IMR-90 (cell line): ENCODE measurements around the gene TMEM248. TPM values are rescaled to one million over a fixed set of nuclear protein-coding genes. Genes with fewer than 3 reads are reported as not detected.

Experiments used
- ATAC-seq: fragments of 200-7000 bp; cut with Tn5 transposase; 2 replicates; pipeline ENCODE4 v1.9.1; 2020; ENCODE audit warnings: low read depth, mild to moderate bottlenecking, moderate library complexity
- BruUV-seq: library from RNA; stranded (reverse); fragments of 400-500 nt; replicated peaks from 2 replicates; lab custom pipeline; 2021; lab: Mats Ljungman, UMichigan
- CTCF ChIA-PET: fragments of 300-600 bp; formaldehyde crosslinking; extraction: SDS; loops from one replicate; lab custom pipeline; 2021; ENCODE audit warnings: antibody characterized with exemption; lab: Yijun Ruan, JAX
- POLR2A ChIA-PET: fragments of 300-600 bp; sonication (Branson Sonifier 250); formaldehyde crosslinking; loops from one replicate; lab custom pipeline; 2022; ENCODE audit warnings: antibody characterized with exemption; ENCODE audit not compliant: unreplicated experiment; lab: Charles Lee
- DNase-seq: peaks from one replicate; pipeline ENCODE4 v3.0.0; 2013
- H2AFZ ChIP-seq: replicated peaks from 2 replicates; pipeline ENCODE3; 2013; ENCODE audit warnings: low read length, mild to moderate bottlenecking; ENCODE audit not compliant: poor library complexity
- H2AK5ac ChIP-seq: 2 replicates; pipeline ENCODE4 v1.6.1; 2013; ENCODE audit warnings: low read depth, low read length, inconsistent platforms
- H2AK9ac ChIP-seq: replicated peaks from 2 replicates; pipeline ENCODE3; 2013; ENCODE audit warnings: mild to moderate bottlenecking, low read depth, low read length, moderate library complexity; ENCODE audit not compliant: poor library complexity
- H2BK120ac ChIP-seq: 2 replicates; pipeline ENCODE4 v1.6.1; 2013; ENCODE audit warnings: low read depth, low read length, inconsistent platforms
- H2BK15ac ChIP-seq: 3 replicates; pipeline ENCODE4 v1.6.1; 2013; ENCODE audit warnings: low read depth, low read length, inconsistent platforms
- H2BK20ac ChIP-seq: 2 replicates; pipeline ENCODE4 v1.6.1; 2013; ENCODE audit warnings: low read depth, mild to moderate bottlenecking, inconsistent platforms, low read length, moderate library complexity
- H2BK5ac ChIP-seq: 2 replicates; pipeline ENCODE4 v1.6.1; 2013; ENCODE audit warnings: mild to moderate bottlenecking, low read depth, low read length, inconsistent platforms; ENCODE audit not compliant: poor library complexity, severe bottlenecking
- H3K14ac ChIP-seq: replicated peaks from 2 replicates; pipeline ENCODE4 v1.6.1; 2013; ENCODE audit warnings: low read depth, low read length, inconsistent platforms
- H3K18ac ChIP-seq: 2 replicates; pipeline ENCODE4 v1.6.1; 2013; ENCODE audit warnings: low read depth, low read length, control low read depth
- H3K23ac ChIP-seq: 2 replicates; pipeline ENCODE4 v1.6.1; 2013; ENCODE audit warnings: low read depth, low read length, inconsistent platforms
- H3K27ac ChIP-seq: 2 replicates; pipeline ENCODE4 v1.5.1; 2013; ENCODE audit warnings: mild to moderate bottlenecking, control low read depth, low read length; ENCODE audit not compliant: insufficient read depth
- H3K27me3 ChIP-seq: 2 replicates; pipeline ENCODE4 v1.6.1; 2013; ENCODE audit warnings: low read length; ENCODE audit not compliant: control insufficient read depth, insufficient read depth
- H3K36me3 ChIP-seq: 2 replicates; pipeline ENCODE4 v1.6.1; 2013; ENCODE audit warnings: low read length, mixed read lengths; ENCODE audit not compliant: control insufficient read depth, insufficient read depth
- H3K4ac ChIP-seq: 2 replicates; pipeline ENCODE4 v1.6.1; 2013; ENCODE audit warnings: low read depth, low read length, inconsistent platforms
- H3K4me1 ChIP-seq: 2 replicates; pipeline ENCODE4 v1.6.1; 2013; ENCODE audit warnings: low read length, mixed read lengths; ENCODE audit not compliant: control insufficient read depth, insufficient read depth
- H3K4me2 ChIP-seq: 2 replicates; pipeline ENCODE4 v1.6.1; 2013; ENCODE audit warnings: low read depth, mild to moderate bottlenecking, control low read depth, low read length, moderate library complexity
- H3K4me3 ChIP-seq: 2 replicates; pipeline ENCODE4 v1.5.1; 2013; ENCODE audit warnings: low read depth, mild to moderate bottlenecking, control low read depth, low read length, moderate library complexity; ENCODE audit not compliant: insufficient read depth
- H3K56ac ChIP-seq: 2 replicates; pipeline ENCODE4 v1.6.1; 2013; ENCODE audit warnings: low read length, inconsistent platforms; ENCODE audit not compliant: insufficient read depth; ENCODE audit errors: extremely low read depth
- H3K79me1 ChIP-seq, 2 experiments: 2 replicates each; pipeline ENCODE4 v1.6.1; 2013; ENCODE audit warnings: low read length in 2 of 2, inconsistent platforms in 1 of 2, low read depth in 1 of 2
- H3K9ac ChIP-seq: 2 replicates; pipeline ENCODE4 v1.6.1; 2013; ENCODE audit warnings: low read depth, low read length, control low read depth
- H3K9me1 ChIP-seq: 2 replicates; pipeline ENCODE4 v1.6.1; 2013; ENCODE audit warnings: low read length, inconsistent platforms; ENCODE audit not compliant: insufficient read depth
- H3K9me3 ChIP-seq: 2 replicates; pipeline ENCODE4 v1.6.1; 2013; ENCODE audit warnings: low read length; ENCODE audit not compliant: control insufficient read depth, insufficient read depth
- H4K20me1 ChIP-seq: 2 replicates; pipeline ENCODE4 v1.6.1; 2013; ENCODE audit warnings: low read length, inconsistent platforms; ENCODE audit not compliant: insufficient read depth
- H4K5ac ChIP-seq: 2 replicates; pipeline ENCODE4 v1.6.1; 2013; ENCODE audit warnings: mild to moderate bottlenecking, low read depth, low read length, control low read depth
- H4K8ac ChIP-seq, 2 experiments: 2 replicates each; pipeline ENCODE4 v1.6.1; 2013; ENCODE audit warnings: low read depth in 2 of 2, low read length in 2 of 2, control low read depth in 1 of 2, inconsistent platforms in 1 of 2
- H4K91ac ChIP-seq: 2 replicates; pipeline ENCODE4 v1.6.1; 2013; ENCODE audit warnings: low read depth, low read length, inconsistent platforms; ENCODE audit not compliant: insufficient read depth
- BHLHE40 ChIP-seq: fragments of 150-350 bp; IDR thresholded peaks from 2 replicates; pipeline ENCODE4 v1.6.1; 2016; ENCODE audit warnings: mild to moderate bottlenecking, low read depth, low read length
- CEBPB ChIP-seq: IDR thresholded peaks from 2 replicates; pipeline ENCODE4 v1.6.1; 2012; ENCODE audit warnings: low read depth, low read length, improper control_type of control experiment
- CHD1 ChIP-seq: IDR thresholded peaks from 2 replicates; pipeline ENCODE4 v1.6.1; 2012; ENCODE audit warnings: low read depth, low read length, improper control_type of control experiment
- FOS ChIP-seq: fragments of 150-350 bp; IDR thresholded peaks from 2 replicates; pipeline ENCODE4 v1.6.1; 2016; ENCODE audit warnings: low read depth, low read length
- MXI1 ChIP-seq: IDR thresholded peaks from 2 replicates; pipeline ENCODE4 v1.6.1; 2012; ENCODE audit warnings: low read depth, mild to moderate bottlenecking, low read length, moderate library complexity, borderline replicate concordance
- NFE2L2 ChIP-seq: fragments of 150-350 bp; IDR thresholded peaks from 2 replicates; pipeline ENCODE4 v1.6.1; 2016; ENCODE audit warnings: low read depth, mild to moderate bottlenecking, low read length
- RAD21 ChIP-seq: IDR thresholded peaks from 2 replicates; pipeline ENCODE4 v1.6.1; 2012; ENCODE audit warnings: low read length, improper control_type of control experiment
- RCOR1 ChIP-seq: IDR thresholded peaks from 2 replicates; pipeline ENCODE4 v1.6.1; 2012; ENCODE audit warnings: mild to moderate bottlenecking, low read length, improper control_type of control experiment; ENCODE audit not compliant: insufficient replicate concordance
- SMC3 ChIP-seq: fragments of 150-350 bp; IDR thresholded peaks from 2 replicates; pipeline ENCODE4 v1.6.1; 2016; ENCODE audit warnings: low read depth, mild to moderate bottlenecking, antibody characterized with exemption, low read length, moderate library complexity
- WGBS, 2 experiments: methylation state at CpG; one replicate each; pipeline versions ENCODE4 v1.1.5 to v1.1.7; 2013; ENCODE audit warnings: missing lambda C conversion rate in 2 of 2; ENCODE audit not compliant: insufficient read length in 1 of 2; ENCODE audit errors: extremely low coverage in 2 of 2; 5-methylcytosine and 5-hydroxymethylcytosine counted together
- dilution Hi-C: fragments of 300-500 bp; cut with HindIII; formaldehyde crosslinking; loops from one replicate; pipeline ENCODE4 v1.14.3; 2018; ENCODE audit warnings: low sequenced_read_pairs; ENCODE audit not compliant: unreplicated experiment
- in situ Hi-C: fragments of 300-500 bp; cut with MboI; formaldehyde crosslinking; loops from 3 replicates; pipeline ENCODE4 v1.14.3; 2019; ENCODE audit warnings: low sequenced_read_pairs, inconsistent platforms, mixed read lengths
- intact Hi-C: fragments of 100-400 bp; cut with micrococcal nuclease; formaldehyde crosslinking; loops from 2 replicates; pipeline ENCODE4 v1.10.0; 2022
- polyA plus RNA-seq, 3 experiments: library from polyadenylated mRNA; depleted of rRNA; stranded (reverse); fragments of >200 nt; gene quantifications; 2 replicates each; pipeline ENCODE4 v1.2.3, GENCODE V29; 2012; ENCODE audit warnings: low replicate concordance in 1 of 3
- total RNA-seq: library from RNA; depleted of rRNA; stranded (reverse); fragments of >200 nt; gene quantifications from 2 replicates; pipeline ENCODE4 v1.2.3, GENCODE V29; 2012
- TF ChIP-seq, protein P1 (sequence below): fragments of 150-350 bp; IDR thresholded peaks from 2 replicates; pipeline ENCODE4 v1.6.1; 2017; ENCODE audit warnings: mild to moderate bottlenecking, antibody characterized with exemption, low read length, low read depth
- TF ChIP-seq, protein P2 (sequence below): conservative IDR thresholded peaks from 2 replicates; pipeline ENCODE4 v1.5.1; 2012; ENCODE audit warnings: mild to moderate bottlenecking, low read depth, low read length, improper control_type of control experiment
- TF ChIP-seq, protein P3 (sequence below): fragments of 150-350 bp; IDR thresholded peaks from 2 replicates; pipeline ENCODE4 v1.6.1; 2016; ENCODE audit warnings: low read depth, mild to moderate bottlenecking, low read length, moderate library complexity, borderline replicate concordance

The TMEM248 gene
- total and polyA plus RNA-seq, 2 of the 4 experiments (the other 2 are of a cell fraction) = 103 to 175 TPM

DNA sequence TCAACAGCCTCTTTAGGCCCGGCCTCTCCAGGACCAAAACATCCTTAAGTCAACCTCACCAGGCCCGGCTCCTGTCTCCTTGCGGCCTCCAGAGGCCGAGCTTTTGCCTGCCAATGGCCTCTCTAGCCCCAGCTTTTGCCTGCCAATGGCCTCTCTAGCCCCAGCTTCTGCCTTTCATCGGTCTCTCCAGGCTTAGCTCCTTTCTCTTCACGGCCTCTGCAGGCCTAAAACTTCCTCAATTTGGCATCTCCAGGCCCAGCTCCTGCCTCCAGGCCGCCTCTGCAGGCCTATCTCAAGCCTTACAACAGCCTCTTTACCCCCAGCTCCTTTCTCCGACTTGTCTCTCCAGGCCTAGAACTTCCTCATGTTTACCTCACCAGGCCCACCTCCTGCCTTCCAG, 15.7 kb upstream of the TMEM248 start:
- Histone ChIP-seq H2AK9ac (no peak overlapping the region), H3K23ac (no peak overlapping the region), H3K4me1 (no peaks in the 10 kb centered on the region), H3K27me3 (no peaks in the 10 kb centered on the region), H2BK15ac (no peak overlapping the region), H3K79me1 (no peaks in the 10 kb centered on the region), H3K9ac (no peak overlapping the region), H3K18ac (no peak overlapping the region), H2AFZ (peak overlapping the region; percentile 21), H3K4ac (no peak overlapping the region), H2BK120ac (no peak overlapping the region), H3K9me3 (no peaks in the 10 kb centered on the region), H3K9me1 (no peaks in the 10 kb centered on the region), H2AK5ac (no peak overlapping the region), H4K5ac (no peak overlapping the region), H2BK20ac (no peak overlapping the region), H3K4me2 (no peak overlapping the region), H4K20me1 (no peaks in the 10 kb centered on the region), H4K8ac (no peak overlapping the region), H4K91ac (no peak overlapping the region), H3K27ac (no peak overlapping the region), H3K56ac (no peak overlapping the region), H3K14ac (no peak overlapping the region), H3K36me3 (no peaks in the 10 kb centered on the region), H2BK5ac (no peak overlapping the region), H3K4me3 (no peak overlapping the region)
- ChIA-PET POLR2A (no interaction called here), CTCF (no interaction called here)
- no peak for ATAC-seq
- intact Hi-C loops (no loop called here), dilution Hi-C loops (no loop called here), in situ Hi-C loops (no loop called here)
- no peak for DNase-seq
- no peak for TF ChIP-seq SMC3
- TF ChIP-seq, protein P1, sequence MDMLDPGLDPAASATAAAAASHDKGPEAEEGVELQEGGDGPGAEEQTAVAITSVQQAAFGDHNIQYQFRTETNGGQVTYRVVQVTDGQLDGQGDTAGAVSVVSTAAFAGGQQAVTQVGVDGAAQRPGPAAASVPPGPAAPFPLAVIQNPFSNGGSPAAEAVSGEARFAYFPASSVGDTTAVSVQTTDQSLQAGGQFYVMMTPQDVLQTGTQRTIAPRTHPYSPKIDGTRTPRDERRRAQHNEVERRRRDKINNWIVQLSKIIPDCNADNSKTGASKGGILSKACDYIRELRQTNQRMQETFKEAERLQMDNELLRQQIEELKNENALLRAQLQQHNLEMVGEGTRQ = no peak
- TF ChIP-seq NFE2L2 = no peak
- TF ChIP-seq CHD1 = no peak
- TF ChIP-seq CEBPB = no peak
- no peak for TF ChIP-seq RAD21
- TF ChIP-seq RCOR1 = no peak
- TF ChIP-seq, protein P2, sequence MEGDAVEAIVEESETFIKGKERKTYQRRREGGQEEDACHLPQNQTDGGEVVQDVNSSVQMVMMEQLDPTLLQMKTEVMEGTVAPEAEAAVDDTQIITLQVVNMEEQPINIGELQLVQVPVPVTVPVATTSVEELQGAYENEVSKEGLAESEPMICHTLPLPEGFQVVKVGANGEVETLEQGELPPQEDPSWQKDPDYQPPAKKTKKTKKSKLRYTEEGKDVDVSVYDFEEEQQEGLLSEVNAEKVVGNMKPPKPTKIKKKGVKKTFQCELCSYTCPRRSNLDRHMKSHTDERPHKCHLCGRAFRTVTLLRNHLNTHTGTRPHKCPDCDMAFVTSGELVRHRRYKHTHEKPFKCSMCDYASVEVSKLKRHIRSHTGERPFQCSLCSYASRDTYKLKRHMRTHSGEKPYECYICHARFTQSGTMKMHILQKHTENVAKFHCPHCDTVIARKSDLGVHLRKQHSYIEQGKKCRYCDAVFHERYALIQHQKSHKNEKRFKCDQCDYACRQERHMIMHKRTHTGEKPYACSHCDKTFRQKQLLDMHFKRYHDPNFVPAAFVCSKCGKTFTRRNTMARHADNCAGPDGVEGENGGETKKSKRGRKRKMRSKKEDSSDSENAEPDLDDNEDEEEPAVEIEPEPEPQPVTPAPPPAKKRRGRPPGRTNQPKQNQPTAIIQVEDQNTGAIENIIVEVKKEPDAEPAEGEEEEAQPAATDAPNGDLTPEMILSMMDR = no peak
- TF ChIP-seq MXI1 = no peak
- no peak for TF ChIP-seq FOS
- TF ChIP-seq, protein P3, sequence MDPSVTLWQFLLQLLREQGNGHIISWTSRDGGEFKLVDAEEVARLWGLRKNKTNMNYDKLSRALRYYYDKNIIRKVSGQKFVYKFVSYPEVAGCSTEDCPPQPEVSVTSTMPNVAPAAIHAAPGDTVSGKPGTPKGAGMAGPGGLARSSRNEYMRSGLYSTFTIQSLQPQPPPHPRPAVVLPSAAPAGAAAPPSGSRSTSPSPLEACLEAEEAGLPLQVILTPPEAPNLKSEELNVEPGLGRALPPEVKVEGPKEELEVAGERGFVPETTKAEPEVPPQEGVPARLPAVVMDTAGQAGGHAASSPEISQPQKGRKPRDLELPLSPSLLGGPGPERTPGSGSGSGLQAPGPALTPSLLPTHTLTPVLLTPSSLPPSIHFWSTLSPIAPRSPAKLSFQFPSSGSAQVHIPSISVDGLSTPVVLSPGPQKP = no peak
- no peak for TF ChIP-seq BHLHE40
- whole genome bisulfite sequencing, 2 experiments = 68% methylated on average over 5 of the region's 8 CpGs; no CpG with 5 or more reads in 1 of the 2 experiments
- BruUV-seq = no TSS peak
